Fibroblast of lung (primary cell): ENCODE measurements around the gene HGF. TPM values are rescaled to one million over a fixed set of nuclear protein-coding genes. Genes with fewer than 3 reads are reported as not detected.

ENCODE experiments used
- DNase-seq, 2 donors: peaks; one replicate each; pipeline versions ENCODE4 v3.0.0 to v3.0.0-alpha.2; 2010; ENCODE audit warnings: low read depth in 2 of 2
- H2AFZ ChIP-seq: 2 replicates; pipeline ENCODE4 v1.5.1; 2012; ENCODE audit warnings: low read length, control low read depth, inconsistent platforms
- H3K27ac ChIP-seq: 2 replicates; pipeline ENCODE4 v1.5.1; 2011; ENCODE audit warnings: low read length, control low read depth; ENCODE audit not compliant: insufficient read depth
- H3K27me3 ChIP-seq: 2 replicates; pipeline ENCODE4 v1.5.1; 2011; ENCODE audit warnings: mild to moderate bottlenecking, low read length; ENCODE audit not compliant: control insufficient read depth, insufficient read depth
- H3K36me3 ChIP-seq: 2 replicates; pipeline ENCODE4 v1.5.1; 2011; ENCODE audit warnings: low read length; ENCODE audit not compliant: control insufficient read depth, insufficient read depth
- H3K4me1 ChIP-seq: 2 replicates; pipeline ENCODE4 v1.5.1; 2011; ENCODE audit warnings: low read length; ENCODE audit not compliant: control insufficient read depth, insufficient read depth; ENCODE audit errors: extremely low read depth
- H3K4me2 ChIP-seq: 2 replicates; pipeline ENCODE4 v1.5.1; 2011; ENCODE audit warnings: low read length, control low read depth; ENCODE audit not compliant: insufficient read depth; ENCODE audit errors: extremely low read depth
- H3K4me3 ChIP-seq, 4 experiments: fragments of 200-600 bp in 1 of 4; sonication (generic) in 1 of 4; replicated peaks in 1 of 4; 2 replicates each; pipeline ENCODE4 v1.5.1; 2011 to 2016; ENCODE audit warnings: low read length in 4 of 4, low read depth in 3 of 4, mild to moderate bottlenecking in 3 of 4, control low read depth in 2 of 4, inconsistent platforms in 1 of 4, mixed read lengths in 1 of 4; ENCODE audit not compliant: insufficient read depth in 1 of 4; ENCODE audit errors: control extremely low read depth in 1 of 4
- H3K79me2 ChIP-seq: 2 replicates; pipeline ENCODE4 v1.5.1; 2012; ENCODE audit warnings: mild to moderate bottlenecking, low read length, inconsistent platforms; ENCODE audit not compliant: control insufficient read depth, insufficient read depth
- H3K9ac ChIP-seq: 2 replicates; pipeline ENCODE4 v1.5.1; 2011; ENCODE audit warnings: mild to moderate bottlenecking, low read length, control low read depth; ENCODE audit not compliant: insufficient read depth
- H3K9me3 ChIP-seq: 2 replicates; pipeline ENCODE4 v1.5.1; 2012; ENCODE audit warnings: low read depth, low read length; ENCODE audit not compliant: control insufficient read depth, insufficient read depth
- H4K20me1 ChIP-seq: 2 replicates; pipeline ENCODE4 v1.5.1; 2011; ENCODE audit warnings: low read length; ENCODE audit not compliant: control insufficient read depth, insufficient read depth; ENCODE audit errors: extremely low read depth
- EZH2 ChIP-seq: IDR thresholded peaks from 2 replicates; pipeline ENCODE4 v1.5.1; 2012; ENCODE audit warnings: low read length, control low read depth, mild to moderate bottlenecking; ENCODE audit errors: missing control alignments
- polyA plus RNA-seq, 2 donors: library from polyadenylated mRNA; depleted of rRNA in 1 of 2; stranded (reverse) in 1 of 2; unstranded in 1 of 2; fragments of >200 nt; gene quantifications; 2 replicates each; pipeline ENCODE4 v1.2.1, GENCODE V29; 2011 to 2012; ENCODE audit warnings: missing spikeins in 1 of 2
- total RNA-seq: library from RNA; depleted of rRNA; stranded (reverse); fragments of >200 nt; gene quantifications from 2 replicates; pipeline ENCODE4 v1.2.1, GENCODE V29; 2014
- TF ChIP-seq, protein P1 (sequence below), 2 donors: IDR thresholded peaks in 1 of 2; conservative IDR thresholded peaks in 1 of 2; 1 replicate in 1 of 2; 2 replicates in 1 of 2; pipeline ENCODE4 v1.5.1; 2011 to 2012; ENCODE audit warnings: low read length in 2 of 2, control low read depth in 1 of 2, inconsistent platforms in 1 of 2, low read depth in 1 of 2, mild to moderate bottlenecking in 1 of 2

The HGF gene
- total and polyA plus RNA-seq, 2 donors (not counting 1 experiment from before 2014, with no cell fraction given) = 212 to 243 TPM

DNA sequence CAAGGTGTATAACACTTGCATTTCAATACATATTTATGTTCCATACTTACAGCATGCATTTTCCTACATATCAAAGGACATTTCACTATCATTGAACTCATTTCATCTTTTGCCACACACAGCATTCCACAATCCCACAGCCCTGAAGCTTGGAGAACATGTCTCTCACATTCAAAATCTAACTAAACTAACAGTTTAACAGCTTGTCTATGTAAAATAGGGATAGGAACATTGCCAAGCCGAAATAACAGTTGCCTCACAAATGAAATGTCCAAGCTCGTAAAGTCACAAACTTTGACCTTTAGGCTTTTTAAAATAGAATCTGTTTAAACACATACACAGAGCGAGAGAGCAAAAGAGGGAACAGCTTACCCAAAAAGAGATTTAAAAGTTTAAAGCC, 65.3 kb downstream of the HGF start:
- Histone ChIP-seq H3K36me3 (peaks cover 11% of the 10 kb centered on the region), H3K9me3 (no peaks in the 10 kb centered on the region), H3K27ac (no peak overlapping the region), H3K4me2 (no peak overlapping the region), H3K4me1 (peaks cover 2% of the 10 kb centered on the region), H3K79me2 (no peaks in the 10 kb centered on the region), H3K27me3 (no peaks in the 10 kb centered on the region), H3K4me3 (no peak overlapping the region), H3K9ac (no peak overlapping the region), H2AFZ (no peak overlapping the region), H4K20me1 (no peaks in the 10 kb centered on the region)
- TF ChIP-seq EZH2 = no peak
- TF ChIP-seq, protein P1, sequence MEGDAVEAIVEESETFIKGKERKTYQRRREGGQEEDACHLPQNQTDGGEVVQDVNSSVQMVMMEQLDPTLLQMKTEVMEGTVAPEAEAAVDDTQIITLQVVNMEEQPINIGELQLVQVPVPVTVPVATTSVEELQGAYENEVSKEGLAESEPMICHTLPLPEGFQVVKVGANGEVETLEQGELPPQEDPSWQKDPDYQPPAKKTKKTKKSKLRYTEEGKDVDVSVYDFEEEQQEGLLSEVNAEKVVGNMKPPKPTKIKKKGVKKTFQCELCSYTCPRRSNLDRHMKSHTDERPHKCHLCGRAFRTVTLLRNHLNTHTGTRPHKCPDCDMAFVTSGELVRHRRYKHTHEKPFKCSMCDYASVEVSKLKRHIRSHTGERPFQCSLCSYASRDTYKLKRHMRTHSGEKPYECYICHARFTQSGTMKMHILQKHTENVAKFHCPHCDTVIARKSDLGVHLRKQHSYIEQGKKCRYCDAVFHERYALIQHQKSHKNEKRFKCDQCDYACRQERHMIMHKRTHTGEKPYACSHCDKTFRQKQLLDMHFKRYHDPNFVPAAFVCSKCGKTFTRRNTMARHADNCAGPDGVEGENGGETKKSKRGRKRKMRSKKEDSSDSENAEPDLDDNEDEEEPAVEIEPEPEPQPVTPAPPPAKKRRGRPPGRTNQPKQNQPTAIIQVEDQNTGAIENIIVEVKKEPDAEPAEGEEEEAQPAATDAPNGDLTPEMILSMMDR (conservative IDR thresholded peaks at IDR 0.05 in 1 of 2, IDR thresholded peaks at IDR 0.05 in 1 of 2; ENCODE audit: low read depth in 1 of 2, low read length in 2 of 2) = no peak
- no peak for DNase-seq

GRCh38 chr7:81698965-81699364, 70.9 kb downstream of the HGF start:
- Histone ChIP-seq H3K36me3 (peaks cover 3% of the 10 kb centered on the region), H3K4me2 (no peak overlapping the region), H3K9ac (no peak overlapping the region), H3K4me3 (no peak overlapping the region), H3K79me2 (no peaks in the 10 kb centered on the region), H3K27me3 (no peaks in the 10 kb centered on the region), H2AFZ (no peak overlapping the region), H3K27ac (no peak overlapping the region), H4K20me1 (no peaks in the 10 kb centered on the region), H3K9me3 (no peaks in the 10 kb centered on the region), H3K4me1 (no peaks in the 10 kb centered on the region)
- DNase-seq = no peak
- no peak for TF ChIP-seq EZH2
- TF ChIP-seq, protein P1 (conservative IDR thresholded peaks at IDR 0.05 in 1 of 2, IDR thresholded peaks at IDR 0.05 in 1 of 2; ENCODE audit: low read depth in 1 of 2, low read length in 2 of 2) = no peak

DNA sequence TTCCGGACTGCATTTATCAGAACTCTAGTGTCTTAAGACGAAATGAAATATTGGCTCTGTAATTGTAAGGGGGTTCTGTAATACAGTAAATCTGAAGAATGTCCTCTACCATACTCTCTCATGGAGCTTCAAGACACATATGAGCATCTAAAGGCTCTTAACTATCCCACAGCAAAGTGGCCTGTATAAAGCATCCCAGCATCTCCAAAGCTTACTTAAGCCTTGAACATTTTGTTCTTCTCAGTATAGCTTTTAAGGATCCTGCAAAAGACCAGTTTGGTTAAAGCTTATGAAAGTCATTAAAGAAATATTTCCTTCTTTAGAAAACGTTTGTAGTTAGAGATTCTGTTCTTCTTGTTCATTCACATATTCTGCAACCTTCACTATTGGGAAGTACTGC, 75.1 kb downstream of the HGF start:
- Histone ChIP-seq H3K4me1 (peaks cover 5% of the 10 kb centered on the region), H3K36me3 (no peaks in the 10 kb centered on the region), H3K4me2 (no peak overlapping the region), H3K79me2 (no peaks in the 10 kb centered on the region), H3K27ac (no peak overlapping the region), H4K20me1 (no peaks in the 10 kb centered on the region), H3K27me3 (no peaks in the 10 kb centered on the region), H3K9ac (no peak overlapping the region), H2AFZ (no peak overlapping the region), H3K9me3 (no peaks in the 10 kb centered on the region), H3K4me3 (no peak overlapping the region)
- DNase-seq = no peak
- TF ChIP-seq, protein P1 (conservative IDR thresholded peaks at IDR 0.05 in 1 of 2, IDR thresholded peaks at IDR 0.05 in 1 of 2; ENCODE audit: low read depth in 1 of 2, low read length in 2 of 2) = no peak
